OCI-LY7 (cell line): ENCODE measurements around the gene CPZ. TPM values are rescaled to one million over a fixed set of nuclear protein-coding genes. Genes with fewer than 3 reads are reported as not detected.

Experiments
- BruUV-seq: library from RNA; stranded (reverse); fragments of 400-500 nt; replicated peaks from 2 replicates; lab custom pipeline; 2021; lab: Mats Ljungman, UMichigan
- CTCF ChIA-PET: fragments of 300-600 bp; sonication (Branson Sonifier 250); formaldehyde crosslinking; loops from one replicate; lab custom pipeline; 2022; ENCODE audit warnings: antibody characterized with exemption; ENCODE audit not compliant: unreplicated experiment; lab: Charles Lee
- POLR2A ChIA-PET: fragments of 300-600 bp; sonication (Branson Sonifier 250); formaldehyde crosslinking; loops from one replicate; lab custom pipeline; 2022; ENCODE audit warnings: antibody characterized with exemption; lab: Charles Lee
- DNase-seq: peaks from one replicate; pipeline ENCODE4 v3.0.0-alpha.2; 2015; ENCODE audit warnings: low spot score
- H2AFZ ChIP-seq: fragments of 200-600 bp; sonication (generic), shearing (Covaris generic); 2 replicates; pipeline ENCODE4 v1.6.1; 2014; ENCODE audit warnings: mild to moderate bottlenecking, antibody characterized with exemption, low read length, moderate library complexity
- H3K27ac ChIP-seq: fragments of 200-600 bp; sonication (generic); 2 replicates; pipeline ENCODE4 v1.5.1; 2014; ENCODE audit warnings: mixed run types, low read depth, mild to moderate bottlenecking, moderate library complexity, low read length, inconsistent platforms; ENCODE audit not compliant: poor library complexity, severe bottlenecking
- H3K36me3 ChIP-seq: fragments of 200-600 bp; sonication (generic); 2 replicates; pipeline ENCODE4 v1.6.1; 2014; ENCODE audit warnings: mild to moderate bottlenecking, antibody characterized with exemption, low read length, moderate library complexity, mixed read lengths; ENCODE audit not compliant: insufficient read depth
- H3K4me1 ChIP-seq: fragments of 200-600 bp; sonication (generic); 2 replicates; pipeline ENCODE4 v1.5.1; 2014; ENCODE audit warnings: mild to moderate bottlenecking, low read length; ENCODE audit not compliant: insufficient read depth, poor library complexity, severe bottlenecking
- H3K4me2 ChIP-seq: fragments of 200-600 bp; sonication (generic); 2 replicates; pipeline ENCODE4 v1.6.1; 2014; ENCODE audit warnings: mild to moderate bottlenecking, low read length
- H3K4me3 ChIP-seq: fragments of 200-600 bp; sonication (generic); 2 replicates; pipeline ENCODE4 v1.5.1; 2014; ENCODE audit warnings: mild to moderate bottlenecking, low read depth, low read length; ENCODE audit not compliant: poor library complexity, severe bottlenecking
- H3K79me2 ChIP-seq: fragments of 200-600 bp; sonication (generic); 2 replicates; pipeline ENCODE4 v1.6.1; 2016; ENCODE audit warnings: low read depth, mild to moderate bottlenecking, low read length, moderate library complexity, mixed read lengths; ENCODE audit not compliant: insufficient read depth
- H3K9me2 ChIP-seq: fragments of 200-600 bp; sonication (generic); 2 replicates; pipeline ENCODE4 v1.6.1; 2016; ENCODE audit warnings: mild to moderate bottlenecking, low read length, mixed read lengths; ENCODE audit not compliant: insufficient read depth
- H3K9me3 ChIP-seq: fragments of 200-600 bp; sonication (generic); 2 replicates; pipeline ENCODE4 v1.6.1; 2014; ENCODE audit warnings: mild to moderate bottlenecking, mixed run types, low read length, mixed read lengths
- H4K20me1 ChIP-seq: fragments of 200-600 bp; sonication (generic); 2 replicates; pipeline ENCODE4 v1.6.1; 2014; ENCODE audit warnings: mild to moderate bottlenecking, antibody characterized with exemption, low read length, moderate library complexity, mixed read lengths; ENCODE audit not compliant: insufficient read depth
- CTCF ChIP-seq: fragments of 200-600 bp; sonication (generic); conservative IDR thresholded peaks from 2 replicates; pipeline ENCODE4 v1.5.1; 2014; ENCODE audit warnings: mild to moderate bottlenecking, antibody characterized with exemption, low read length, moderate library complexity, mixed read lengths
- EZH2phosphoT487 ChIP-seq: fragments of 200-600 bp; sonication (generic); IDR thresholded peaks from 2 replicates; pipeline ENCODE4 v1.6.1; 2018; ENCODE audit warnings: low read depth, borderline replicate concordance, mild to moderate bottlenecking, mixed run types, antibody characterized with exemption, low read length, moderate library complexity, mixed read lengths
- intact Hi-C: fragments of 100-400 bp; cut with micrococcal nuclease; formaldehyde crosslinking; loops from one replicate; pipeline ENCODE4 v1.10.0; 2022; ENCODE audit not compliant: unreplicated experiment
- total RNA-seq, 2 experiments: library from RNA; depleted of rRNA in 1 of 2; stranded (reverse); fragments of >200 nt in 1 of 2; shearing (Covaris generic) in 1 of 2; gene quantifications; 2 replicates each; pipeline ENCODE4 v1.2.3, GENCODE V29; 2014 to 2022

The CPZ gene
- total RNA-seq, 2 experiments from 2014 or later = not detected

DNA sequence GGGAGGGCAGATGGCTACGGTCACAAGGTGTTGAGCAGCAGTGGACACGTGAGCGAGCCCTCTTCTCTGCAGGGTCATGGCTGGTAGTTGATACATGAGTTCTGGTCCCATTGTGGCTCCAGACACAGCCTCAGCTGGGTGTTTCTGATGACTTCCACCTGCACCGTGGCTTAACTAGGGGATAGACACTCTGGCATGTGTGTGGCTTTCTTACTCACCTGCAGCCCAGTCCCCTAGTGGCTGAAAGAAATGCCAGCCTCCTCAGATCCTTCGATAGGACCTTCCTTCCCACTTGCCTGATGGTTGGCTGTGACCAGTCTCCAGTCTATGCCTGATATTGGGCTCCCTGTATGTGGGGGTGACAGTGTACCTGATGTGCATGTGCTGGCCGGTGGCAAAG, 7.4 kb upstream of the CPZ start:
- Histone ChIP-seq H3K36me3 (no peaks in the 10 kb centered on the region), H3K4me3 (no peak overlapping the region), H3K79me2 (no peaks in the 10 kb centered on the region), H3K4me1 (no peaks in the 10 kb centered on the region), H3K9me3 (no peaks in the 10 kb centered on the region), H3K9me2 (no peaks in the 10 kb centered on the region), H2AFZ (no peak overlapping the region), H3K4me2 (no peak overlapping the region), H3K27ac (no peak overlapping the region), H4K20me1 (no peaks in the 10 kb centered on the region)
- DNase-seq = no peak
- CTCF ChIA-PET = no interaction called here
- TF ChIP-seq EZH2phosphoT487 (no peak), CTCF (no peak; the same call in 1 of the 2 replicates)
- BruUV-seq = no TSS peak
- POLR2A ChIA-PET = no interaction called here
- intact Hi-C loops = no loop called here

GRCh38 chr4:8585721-8586212, 6.8 kb upstream of the CPZ start:
- intact Hi-C loops = loop anchor here (1.0 kb wide), 1 partner anchor 117 kb away; no protein-coding TSS in a partner anchor
- Histone ChIP-seq H3K79me2 (no peaks in the 10 kb centered on the region), H4K20me1 (no peaks in the 10 kb centered on the region), H3K4me3 (no peak overlapping the region), H3K27ac (no peak overlapping the region), H3K9me2 (no peaks in the 10 kb centered on the region), H3K4me1 (no peaks in the 10 kb centered on the region), H2AFZ (no peak overlapping the region), H3K4me2 (no peak overlapping the region), H3K9me3 (no peaks in the 10 kb centered on the region), H3K36me3 (no peaks in the 10 kb centered on the region)
- POLR2A ChIA-PET = no interaction called here
- BruUV-seq = no TSS peak
- CTCF ChIA-PET = no interaction called here
- DNase-seq = no peak
- TF ChIP-seq EZH2phosphoT487 (no peak), CTCF (no peak)

DNA sequence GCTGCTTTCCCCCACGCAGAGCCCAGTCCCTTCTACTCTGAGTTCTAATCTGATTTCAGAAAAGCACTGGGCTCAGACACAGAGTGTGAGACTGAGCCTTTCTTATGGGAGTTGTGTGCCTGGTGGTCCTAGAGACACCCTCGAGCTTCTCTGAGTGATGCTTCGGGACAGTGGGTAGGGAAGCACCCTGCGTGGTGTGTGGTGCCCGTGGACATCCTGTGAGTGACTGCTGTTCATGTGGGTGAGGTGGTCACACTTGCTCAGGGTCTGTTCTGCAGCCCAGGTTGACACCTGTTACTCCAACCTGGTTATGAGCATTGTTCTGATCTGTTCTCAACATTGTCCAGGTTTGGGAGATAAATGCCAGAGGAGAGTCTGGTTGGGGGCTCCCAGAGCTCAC, 6.3 kb upstream of the CPZ start:
- Histone ChIP-seq H3K9me2 (no peaks in the 10 kb centered on the region), H3K4me2 (no peak overlapping the region), H4K20me1 (no peaks in the 10 kb centered on the region), H3K79me2 (no peaks in the 10 kb centered on the region), H3K27ac (no peak overlapping the region), H3K36me3 (no peaks in the 10 kb centered on the region), H2AFZ (no peak overlapping the region), H3K4me3 (no peak overlapping the region), H3K9me3 (no peaks in the 10 kb centered on the region), H3K4me1 (no peaks in the 10 kb centered on the region)
- CTCF ChIA-PET = no interaction called here
- POLR2A ChIA-PET = no interaction called here
- TF ChIP-seq CTCF (no peak), EZH2phosphoT487 (no peak)
- no TSS peak for BruUV-seq
- intact Hi-C loops = loop anchor here (1.0 kb wide), 1 partner anchor 118 kb away; no protein-coding TSS in a partner anchor
- no peak for DNase-seq
